ENCODE measurements around the gene VPS13A. TPM values are rescaled to one million over a fixed set of nuclear protein-coding genes. Genes with fewer than 3 reads are reported as not detected.

VPS13A gene
- total and polyA plus RNA-seq, 2 of the 13 experiments (the other 11 are each of a cell fraction or from before 2014, with no cell fraction given) = 20.4 to 20.7 TPM

DNA sequence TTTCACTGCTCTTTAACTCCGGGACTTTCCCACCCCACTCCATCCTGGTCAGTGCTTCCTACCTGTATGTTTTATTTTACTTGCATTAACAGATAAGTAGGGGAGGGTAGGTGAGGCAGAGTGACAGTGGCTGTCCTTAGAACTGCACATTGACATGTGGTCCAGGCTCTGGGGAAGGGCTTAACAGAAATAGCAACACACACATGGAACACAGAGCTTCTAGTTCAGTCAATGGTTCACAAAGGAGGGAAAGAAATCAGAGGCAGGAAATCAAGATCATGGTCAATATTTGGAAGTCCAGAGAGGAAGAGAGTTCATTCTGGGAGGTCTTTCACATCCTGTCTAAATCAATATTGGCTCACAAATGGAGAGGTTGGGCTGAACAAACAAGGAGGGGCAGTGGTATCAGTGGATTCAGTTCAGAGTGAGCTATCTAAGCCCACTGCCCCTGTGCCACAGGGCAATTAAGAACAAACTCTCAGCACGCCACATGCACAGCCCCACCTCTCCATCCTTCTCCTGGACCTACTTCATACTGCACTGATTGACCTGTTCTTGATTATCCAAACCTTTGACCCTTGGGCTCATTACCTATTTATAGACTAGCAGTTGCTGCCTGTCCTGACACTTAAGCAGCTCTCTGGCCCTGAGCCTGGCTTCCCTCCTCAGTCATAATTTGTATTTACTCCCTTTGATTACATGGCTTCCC lies 6.2 kb upstream of the VPS13A start (continued):
- TF ChIP-seq ZBTB3 (CRISPR knock-in tag; IDR thresholded peaks at IDR 0.05; ENCODE audit: borderline replicate concordance, low read depth) = 0 out of 2 replicates have a peak, but pooled peaks have one; percentile 45
- peak; percentile 55; the same call in 1 of the 2 replicates for TF ChIP-seq ZNF281 (CRISPR knock-in tag; IDR thresholded peaks at IDR 0.05; ENCODE audit: borderline replicate concordance)
- peak; percentile 84; the same call in 1 of the 2 replicates for TF ChIP-seq MIER3 (CRISPR knock-in tag; IDR thresholded peaks at IDR 0.05; ENCODE audit: borderline replicate concordance)
- TF ChIP-seq KAT2B (IDR thresholded peaks at IDR 0.05; ENCODE audit: borderline replicate concordance, low read depth, low read length) = peak; percentile 31; the same call in 1 of the 2 replicates
- TF ChIP-seq ZNF747 (CRISPR knock-in tag; IDR thresholded peaks at IDR 0.05; ENCODE audit: borderline replicate concordance) = peak; percentile 57; the same call in 1 of the 2 replicates
- peak; percentile 92 for TF ChIP-seq STAT6 (CRISPR knock-in tag; IDR thresholded peaks at IDR 0.05; ENCODE audit: borderline replicate concordance)
- TF ChIP-seq ZSCAN30 (CRISPR knock-in tag; IDR thresholded peaks at IDR 0.05) = no peak
- TF ChIP-seq ZFP90 (CRISPR knock-in tag; IDR thresholded peaks at IDR 0.05; ENCODE audit: borderline replicate concordance) = no peak
- TF ChIP-seq ZFX (CRISPR knock-in tag; IDR thresholded peaks at IDR 0.05; ENCODE audit: low read depth) = peak; percentile 34
- peak; percentile 89; the same call in 1 of the 2 replicates for TF ChIP-seq ZNF614 (CRISPR knock-in tag; IDR thresholded peaks at IDR 0.05; ENCODE audit: borderline replicate concordance)
- TF ChIP-seq CBFB (CRISPR knock-in tag; IDR thresholded peaks at IDR 0.05) = peak; percentile 73
- peak; percentile 97 for TF ChIP-seq HDAC1 (CRISPR knock-in tag; IDR thresholded peaks at IDR 0.05)
- peak; percentile 72; the same call in 1 of the 2 replicates for TF ChIP-seq ZNF788 (CRISPR knock-in tag; IDR thresholded peaks at IDR 0.05; ENCODE audit: borderline replicate concordance)
- peak; percentile 83; the same call in 1 of the 2 replicates for TF ChIP-seq ZNF160 (CRISPR knock-in tag; IDR thresholded peaks at IDR 0.05)
- 0 out of 2 replicates have a peak, but pooled peaks have one; percentile 71 for TF ChIP-seq ZNF101 (CRISPR knock-in tag; IDR thresholded peaks at IDR 0.05; ENCODE audit: borderline replicate concordance, low read depth)
- TF ChIP-seq, protein P1, sequence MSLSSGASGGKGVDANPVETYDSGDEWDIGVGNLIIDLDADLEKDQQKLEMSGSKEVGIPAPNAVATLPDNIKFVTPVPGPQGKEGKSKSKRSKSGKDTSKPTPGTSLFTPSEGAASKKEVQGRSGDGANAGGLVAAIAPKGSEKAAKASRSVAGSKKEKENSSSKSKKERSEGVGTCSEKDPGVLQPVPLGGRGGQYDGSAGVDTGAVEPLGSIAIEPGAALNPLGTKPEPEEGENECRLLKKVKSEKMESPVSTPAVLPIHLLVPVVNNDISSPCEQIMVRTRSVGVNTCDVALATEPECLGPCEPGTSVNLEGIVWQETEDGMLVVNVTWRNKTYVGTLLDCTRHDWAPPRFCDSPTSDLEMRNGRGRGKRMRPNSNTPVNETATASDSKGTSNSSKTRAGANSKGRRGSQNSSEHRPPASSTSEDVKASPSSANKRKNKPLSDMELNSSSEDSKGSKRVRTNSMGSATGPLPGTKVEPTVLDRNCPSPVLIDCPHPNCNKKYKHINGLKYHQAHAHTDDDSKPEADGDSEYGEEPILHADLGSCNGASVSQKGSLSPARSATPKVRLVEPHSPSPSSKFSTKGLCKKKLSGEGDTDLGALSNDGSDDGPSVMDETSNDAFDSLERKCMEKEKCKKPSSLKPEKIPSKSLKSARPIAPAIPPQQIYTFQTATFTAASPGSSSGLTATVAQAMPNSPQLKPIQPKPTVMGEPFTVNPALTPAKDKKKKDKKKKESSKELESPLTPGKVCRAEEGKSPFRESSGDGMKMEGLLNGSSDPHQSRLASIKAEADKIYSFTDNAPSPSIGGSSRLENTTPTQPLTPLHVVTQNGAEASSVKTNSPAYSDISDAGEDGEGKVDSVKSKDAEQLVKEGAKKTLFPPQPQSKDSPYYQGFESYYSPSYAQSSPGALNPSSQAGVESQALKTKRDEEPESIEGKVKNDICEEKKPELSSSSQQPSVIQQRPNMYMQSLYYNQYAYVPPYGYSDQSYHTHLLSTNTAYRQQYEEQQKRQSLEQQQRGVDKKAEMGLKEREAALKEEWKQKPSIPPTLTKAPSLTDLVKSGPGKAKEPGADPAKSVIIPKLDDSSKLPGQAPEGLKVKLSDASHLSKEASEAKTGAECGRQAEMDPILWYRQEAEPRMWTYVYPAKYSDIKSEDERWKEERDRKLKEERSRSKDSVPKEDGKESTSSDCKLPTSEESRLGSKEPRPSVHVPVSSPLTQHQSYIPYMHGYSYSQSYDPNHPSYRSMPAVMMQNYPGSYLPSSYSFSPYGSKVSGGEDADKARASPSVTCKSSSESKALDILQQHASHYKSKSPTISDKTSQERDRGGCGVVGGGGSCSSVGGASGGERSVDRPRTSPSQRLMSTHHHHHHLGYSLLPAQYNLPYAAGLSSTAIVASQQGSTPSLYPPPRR (CRISPR knock-in tag; IDR thresholded peaks at IDR 0.05; ENCODE audit: borderline replicate concordance) = peak; percentile 100
- peak; percentile 90 for TF ChIP-seq ZMYM4 (CRISPR knock-in tag; IDR thresholded peaks at IDR 0.05)
- peak; percentile 90 for TF ChIP-seq ZNF205 (CRISPR knock-in tag; IDR thresholded peaks at IDR 0.05)

Data from HepG2 (cell line).